ENCODE measurements around the gene QPRT. TPM values are rescaled to one million over a fixed set of nuclear protein-coding genes. Genes with fewer than 3 reads are reported as not detected.

The QPRT gene
- total RNA-seq, 4 donors from 2014 or later = 1.5 to 13.8 (median 2.4) TPM

GRCh38 chr16:29667755-29668154, 11.2 kb upstream of the QPRT start:
- TF ChIP-seq, protein P1, sequence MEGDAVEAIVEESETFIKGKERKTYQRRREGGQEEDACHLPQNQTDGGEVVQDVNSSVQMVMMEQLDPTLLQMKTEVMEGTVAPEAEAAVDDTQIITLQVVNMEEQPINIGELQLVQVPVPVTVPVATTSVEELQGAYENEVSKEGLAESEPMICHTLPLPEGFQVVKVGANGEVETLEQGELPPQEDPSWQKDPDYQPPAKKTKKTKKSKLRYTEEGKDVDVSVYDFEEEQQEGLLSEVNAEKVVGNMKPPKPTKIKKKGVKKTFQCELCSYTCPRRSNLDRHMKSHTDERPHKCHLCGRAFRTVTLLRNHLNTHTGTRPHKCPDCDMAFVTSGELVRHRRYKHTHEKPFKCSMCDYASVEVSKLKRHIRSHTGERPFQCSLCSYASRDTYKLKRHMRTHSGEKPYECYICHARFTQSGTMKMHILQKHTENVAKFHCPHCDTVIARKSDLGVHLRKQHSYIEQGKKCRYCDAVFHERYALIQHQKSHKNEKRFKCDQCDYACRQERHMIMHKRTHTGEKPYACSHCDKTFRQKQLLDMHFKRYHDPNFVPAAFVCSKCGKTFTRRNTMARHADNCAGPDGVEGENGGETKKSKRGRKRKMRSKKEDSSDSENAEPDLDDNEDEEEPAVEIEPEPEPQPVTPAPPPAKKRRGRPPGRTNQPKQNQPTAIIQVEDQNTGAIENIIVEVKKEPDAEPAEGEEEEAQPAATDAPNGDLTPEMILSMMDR (IDR thresholded peaks at IDR 0.05; ENCODE audit: low read depth) = no peak

DNA sequence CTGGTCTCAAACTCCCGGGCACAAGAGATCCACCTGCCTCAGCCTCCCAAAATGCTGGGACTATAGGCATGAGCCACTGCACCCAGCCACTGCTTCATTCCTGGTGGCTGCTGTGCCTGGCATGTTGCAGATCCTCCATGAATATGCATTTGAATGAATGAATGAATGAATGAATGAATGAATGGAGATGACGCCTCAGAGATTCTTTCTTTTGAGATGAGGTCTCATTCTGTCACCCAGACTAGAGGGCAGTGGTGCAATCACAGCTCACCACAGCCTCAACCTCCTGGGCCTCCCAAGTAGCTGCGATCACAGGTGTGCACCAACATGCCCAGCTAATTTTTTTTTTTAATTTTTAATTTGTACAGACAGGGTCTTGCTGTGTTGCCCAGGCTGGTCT, 10.7 kb upstream of the QPRT start:
- TF ChIP-seq, protein P1 (IDR thresholded peaks at IDR 0.05; ENCODE audit: low read depth) = no peak

- TF ChIP-seq, protein P1 (IDR thresholded peaks at IDR 0.05; ENCODE audit: low read depth) = no peak
Observed at GRCh38 chr16:29673501-29673900, 5.5 kb upstream of the QPRT start.

- TF ChIP-seq, protein P1 (IDR thresholded peaks at IDR 0.05; ENCODE audit: low read depth) = no peak
Observed at GRCh38 chr16:29674188-29674587, 4.8 kb upstream of the QPRT start.

DNA sequence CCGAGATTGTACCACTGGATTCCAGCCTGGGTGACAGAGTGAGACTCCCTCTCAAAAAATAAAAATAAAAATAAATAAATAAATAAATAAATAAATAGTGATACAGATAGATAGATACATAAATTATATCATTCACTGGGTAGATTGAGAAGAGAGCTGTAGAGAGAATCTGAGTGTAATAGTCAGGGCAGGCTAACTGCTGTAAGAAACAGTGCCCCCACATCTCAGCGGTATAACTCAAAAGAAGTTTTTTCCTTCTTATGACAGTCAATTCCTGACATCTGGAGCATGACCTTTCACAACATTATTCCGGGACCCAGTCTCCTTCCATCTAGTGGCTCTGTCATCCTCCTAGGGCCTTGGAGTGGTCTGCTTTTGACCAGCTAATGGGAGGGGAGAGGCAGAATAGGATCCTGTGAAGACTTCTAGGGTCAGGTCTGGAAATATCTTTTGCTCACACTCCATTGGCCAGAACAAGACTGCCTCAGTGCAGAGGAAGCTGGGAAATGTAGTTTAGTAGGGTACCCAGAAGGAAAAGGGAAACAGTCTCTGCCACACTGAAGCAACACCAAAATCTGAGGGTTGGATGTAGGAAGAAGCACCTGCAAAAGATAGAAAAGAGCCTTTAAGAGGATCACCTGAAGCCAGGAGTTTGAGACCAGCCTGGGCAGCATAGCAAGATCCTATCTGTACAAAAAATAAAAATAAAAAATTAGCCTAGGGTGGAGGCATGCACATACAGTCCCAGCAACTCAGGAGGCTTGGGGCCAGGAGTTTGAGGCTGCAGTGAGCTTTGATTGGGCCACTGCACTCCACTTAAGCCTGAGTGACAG, 3.0 kb upstream of the QPRT start:
- TF ChIP-seq, protein P1 (IDR thresholded peaks at IDR 0.05; ENCODE audit: low read depth) = no peak

GRCh38 chr16:29676989-29677785, 1.8 kb upstream of the QPRT start:
- TF ChIP-seq, protein P1 (IDR thresholded peaks at IDR 0.05; ENCODE audit: low read depth) = no peak

- TF ChIP-seq, protein P1 (IDR thresholded peaks at IDR 0.05; ENCODE audit: low read depth) = no peak
Observed at GRCh38 chr16:29680180-29680598, 1.2 kb downstream of the QPRT start.
